HK-2 (cell line): ENCODE measurements around the gene LRIG1.
A peak's percentile ranks its signal among the peaks of the same experiment; 100 is the strongest.

ENCODE experiments used
- DNase-seq: peaks from one replicate; pipeline ENCODE4 v3.0.0-alpha.2; 2018; ENCODE audit not compliant: unreplicated experiment

LRIG1 gene

GRCh38 chr3:66502981-66503380, 2.2 kb upstream of the LRIG1 start:
- no peak for DNase-seq

- no peak for DNase-seq
These were observed 1.5 kb upstream of the LRIG1 start for GRCh38 chr3:66502245-66502874.

- DNase-seq: no peak
These were observed 842 bp upstream of the LRIG1 start for GRCh38 chr3:66501483-66502244.

- DNase-seq: peak; percentile 27
These were observed 794 bp downstream of the LRIG1 start for GRCh38 chr3:66499881-66500575.

GRCh38 chr3:66498687-66499621, 1.9 kb downstream of the LRIG1 start:
- no peak for DNase-seq

- no peak for DNase-seq
These were observed 2.7 kb downstream of the LRIG1 start for GRCh38 chr3:66497985-66498671.

- no peak for DNase-seq
These were observed 3.4 kb downstream of the LRIG1 start for GRCh38 chr3:66497288-66497984.

GRCh38 chr3:66496746-66497145, 4.1 kb downstream of the LRIG1 start:
- DNase-seq: no peak

GRCh38 chr3:66496301-66496700, 4.5 kb downstream of the LRIG1 start:
- no peak for DNase-seq

- no peak for DNase-seq
These were observed 5.2 kb downstream of the LRIG1 start for GRCh38 chr3:66495668-66496045.

- DNase-seq: no peak
These were observed 5.7 kb downstream of the LRIG1 start for GRCh38 chr3:66494959-66495667.

- no peak for DNase-seq
These were observed 7.2 kb downstream of the LRIG1 start for GRCh38 chr3:66493458-66494099.

GRCh38 chr3:66492672-66493071, 8.2 kb downstream of the LRIG1 start:
- DNase-seq: no peak

- no peak for DNase-seq
These were observed 8.8 kb downstream of the LRIG1 start for GRCh38 chr3:66492071-66492470.

- no peak for DNase-seq
These were observed 9.8 kb downstream of the LRIG1 start for GRCh38 chr3:66490984-66491383.

- DNase-seq: no peak
These were observed 10.6 kb downstream of the LRIG1 start for GRCh38 chr3:66490214-66490613.

GRCh38 chr3:66489581-66489980, 11.2 kb downstream of the LRIG1 start:
- no peak for DNase-seq

GRCh38 chr3:66489115-66489514, 11.7 kb downstream of the LRIG1 start:
- no peak for DNase-seq

GRCh38 chr3:66488492-66488891, 12.3 kb downstream of the LRIG1 start:
- no peak for DNase-seq

- no peak for DNase-seq
These were observed 13.4 kb downstream of the LRIG1 start for GRCh38 chr3:66487465-66487864.
